A549 treated with Mapracorat at 1 μM for 4 hours (cell line): ENCODE measurements around the gene OR52N4. TPM values are rescaled to one million over a fixed set of nuclear protein-coding genes. Genes with fewer than 3 reads are reported as not detected.

Experiments used
- total RNA-seq: library from RNA; stranded (reverse); fragments of 200-300 nt; extraction: Qiagen RNA extraction; gene quantifications from 5 replicates; pipeline ENCODE4 v1.2.3, GENCODE V29; 2022

The OR52N4 gene
- total RNA-seq: not detected in 5 replicates

GRCh38 chr11:5753943-5754342 is at the start of gene OR52N4:
OR52N4 (plus strand) TSS chr11:5754243; CDS start chr11:5754741, 498 bp downstream.

DNA sequence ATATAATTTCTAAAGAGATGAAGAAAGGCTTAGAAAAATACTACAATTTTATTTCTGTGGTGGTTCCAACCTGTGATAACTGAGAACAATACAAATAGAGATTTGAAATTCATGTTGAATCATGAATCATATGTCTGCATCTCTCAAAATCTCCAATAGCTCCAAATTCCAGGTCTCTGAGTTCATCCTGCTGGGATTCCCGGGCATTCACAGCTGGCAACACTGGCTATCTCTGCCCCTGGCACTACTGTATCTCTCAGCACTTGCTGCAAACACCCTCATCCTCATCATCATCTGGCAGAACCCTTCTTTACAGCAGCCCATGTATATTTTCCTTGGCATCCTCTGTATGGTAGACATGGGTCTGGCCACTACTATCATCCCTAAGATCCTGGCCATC is 17.6 kb upstream of the OR52N4 start, which contains the start of gene OR56B1:
Gene OR56B1, plus strand, starts transcription at position 53 of the 400 bp plus-strand sequence. Its CDS starts 69 bp downstream, at position 122.

GRCh38 chr11:5783255-5783654 is 29.2 kb downstream of the OR52N4 start, which contains the start of gene OR52N5:
OR52N5 (minus strand) TSS chr11:5783355; CDS start chr11:5778634, 4,721 bp downstream.

DNA sequence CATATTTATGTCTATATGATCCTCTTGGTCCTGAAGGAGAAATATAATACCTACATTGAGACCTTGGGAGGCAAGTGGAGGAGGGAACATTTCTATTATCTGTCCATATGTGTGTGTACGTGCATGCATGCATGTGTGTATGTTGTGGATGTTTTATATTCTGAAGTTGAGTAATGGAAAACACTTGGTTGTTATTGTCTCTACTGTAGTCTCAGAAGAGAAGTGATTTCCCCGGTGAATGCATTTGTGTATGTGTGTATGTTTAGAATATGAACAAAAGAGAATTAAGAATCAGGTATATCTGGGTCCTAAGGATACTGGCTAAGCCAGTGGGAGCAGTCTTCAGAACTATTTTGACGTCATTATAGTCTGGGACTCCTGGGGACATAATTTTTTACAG is 37.1 kb downstream of the OR52N4 start, which contains the start of gene OR52N1:
Gene OR52N1, minus strand, starts transcription at position 101 of the 400 bp plus-strand sequence. CDS start 2,449 bp downstream, outside the sequence.

Other genes starting within 250 kb of the OR52N4 start
- not detected in 5 replicates for gene UBQLN3, start 244.3 kb upstream of the OR52N4 start, total RNA-seq
- gene UBQLNL, start 237.5 kb upstream of the OR52N4 start, total RNA-seq: not detected in 5 replicates
- gene OR52H1, start 205.7 kb upstream of the OR52N4 start, total RNA-seq: not detected in 5 replicates
- not detected in 5 replicates for gene OR52B6, start 173.4 kb upstream of the OR52N4 start, total RNA-seq
- gene TRIM6, start 157.6 kb upstream of the OR52N4 start, total RNA-seq: 8.7 to 9.9 TPM (median 9.2 TPM) in 5 replicates
- 2.9 to 3.7 TPM (median 3.1 TPM) in 5 replicates for gene TRIM34, start 129.2 kb upstream of the OR52N4 start, total RNA-seq
- gene TRIM5, start 69.2 kb upstream of the OR52N4 start, total RNA-seq: 8.7 to 10.9 TPM (median 10.5 TPM) in 5 replicates
- gene TRIM22, start 64.5 kb upstream of the OR52N4 start, total RNA-seq: 0.80 to 1.4 TPM (median 0.87 TPM) in 5 replicates
- not detected in 5 replicates for gene OR56B1, start 17.8 kb upstream of the OR52N4 start, total RNA-seq
- not detected in 5 replicates for gene OR52N5, start 29.1 kb downstream of the OR52N4 start, total RNA-seq
- not detected in 5 replicates for gene OR52N1, start 37.0 kb downstream of the OR52N4 start, total RNA-seq
- not detected in 5 replicates for gene OR52N2, start 54.7 kb downstream of the OR52N4 start, total RNA-seq
- not detected in 5 replicates for gene OR52E6, start 87.7 kb downstream of the OR52N4 start, total RNA-seq
- gene OR52E8, start 103.4 kb downstream of the OR52N4 start, total RNA-seq: not detected in 5 replicates
- gene OR52E4, start 126.4 kb downstream of the OR52N4 start, total RNA-seq: not detected in 5 replicates
- not detected in 5 replicates for gene OR52E5, start 139.0 kb downstream of the OR52N4 start, total RNA-seq
- gene OR56A3, start 188.0 kb downstream of the OR52N4 start, total RNA-seq: not detected in 5 replicates
- gene OR56A5, start 214.3 kb downstream of the OR52N4 start, total RNA-seq: not detected in 5 replicates
- not detected in 5 replicates for gene OR52L1, start 232.7 kb downstream of the OR52N4 start, total RNA-seq